ENCODE results near the gene TIMMDC1.

GRCh38 chr3:119508172-119508845 lies 10.0 kb downstream of the TIMMDC1 start:
- TF ChIP-seq EZH2 (IDR thresholded peaks at IDR 0.05; ENCODE audit: insufficient read depth, poor library complexity, severe bottlenecking) (no peak), EZH2phosphoT487 (IDR thresholded peaks at IDR 0.05; ENCODE audit: insufficient read depth, low read depth) (no peak)

Measured in GM23248 (cell line).